ENCODE measurements around the gene TLE1. TPM values are rescaled to one million over a fixed set of nuclear protein-coding genes. Genes with fewer than 3 reads are reported as not detected.

TLE1 gene

Small RNA genes lying within 50 kb of the gene (small RNA-seq; reads per million reads assigned to genes)
- gene RNU6-1035P = not detected
